Fibroblast of lung (primary cell): ENCODE measurements around the gene C2orf81. TPM values are rescaled to one million over a fixed set of nuclear protein-coding genes. Genes with fewer than 3 reads are reported as not detected.
"Not testable (repeated sequence)": the region's sequence is repeated elsewhere in the genome, so short reads cannot be mapped to it uniquely, and the experiment has no call there.

Source experiments
- DNase-seq, 2 donors: peaks; one replicate each; pipeline versions ENCODE4 v3.0.0 to v3.0.0-alpha.2; 2010; ENCODE audit warnings: low read depth in 2 of 2
- H2AFZ ChIP-seq: 2 replicates; pipeline ENCODE4 v1.5.1; 2012; ENCODE audit warnings: low read length, control low read depth, inconsistent platforms
- H3K27ac ChIP-seq: 2 replicates; pipeline ENCODE4 v1.5.1; 2011; ENCODE audit warnings: low read length, control low read depth; ENCODE audit not compliant: insufficient read depth
- H3K27me3 ChIP-seq: 2 replicates; pipeline ENCODE4 v1.5.1; 2011; ENCODE audit warnings: mild to moderate bottlenecking, low read length; ENCODE audit not compliant: control insufficient read depth, insufficient read depth
- H3K36me3 ChIP-seq: 2 replicates; pipeline ENCODE4 v1.5.1; 2011; ENCODE audit warnings: low read length; ENCODE audit not compliant: control insufficient read depth, insufficient read depth
- H3K4me1 ChIP-seq: 2 replicates; pipeline ENCODE4 v1.5.1; 2011; ENCODE audit warnings: low read length; ENCODE audit not compliant: control insufficient read depth, insufficient read depth; ENCODE audit errors: extremely low read depth
- H3K4me2 ChIP-seq: 2 replicates; pipeline ENCODE4 v1.5.1; 2011; ENCODE audit warnings: low read length, control low read depth; ENCODE audit not compliant: insufficient read depth; ENCODE audit errors: extremely low read depth
- H3K4me3 ChIP-seq, 4 experiments: fragments of 200-600 bp in 1 of 4; sonication (generic) in 1 of 4; replicated peaks in 1 of 4; 2 replicates each; pipeline ENCODE4 v1.5.1; 2011 to 2016; ENCODE audit warnings: low read length in 4 of 4, low read depth in 3 of 4, mild to moderate bottlenecking in 3 of 4, control low read depth in 2 of 4, inconsistent platforms in 1 of 4, mixed read lengths in 1 of 4; ENCODE audit not compliant: insufficient read depth in 1 of 4; ENCODE audit errors: control extremely low read depth in 1 of 4
- H3K79me2 ChIP-seq: 2 replicates; pipeline ENCODE4 v1.5.1; 2012; ENCODE audit warnings: mild to moderate bottlenecking, low read length, inconsistent platforms; ENCODE audit not compliant: control insufficient read depth, insufficient read depth
- H3K9ac ChIP-seq: 2 replicates; pipeline ENCODE4 v1.5.1; 2011; ENCODE audit warnings: mild to moderate bottlenecking, low read length, control low read depth; ENCODE audit not compliant: insufficient read depth
- H3K9me3 ChIP-seq: 2 replicates; pipeline ENCODE4 v1.5.1; 2012; ENCODE audit warnings: low read depth, low read length; ENCODE audit not compliant: control insufficient read depth, insufficient read depth
- H4K20me1 ChIP-seq: 2 replicates; pipeline ENCODE4 v1.5.1; 2011; ENCODE audit warnings: low read length; ENCODE audit not compliant: control insufficient read depth, insufficient read depth; ENCODE audit errors: extremely low read depth
- CTCF ChIP-seq, 2 donors: IDR thresholded peaks in 1 of 2; conservative IDR thresholded peaks in 1 of 2; 1 replicate in 1 of 2; 2 replicates in 1 of 2; pipeline ENCODE4 v1.5.1; 2011 to 2012; ENCODE audit warnings: low read length in 2 of 2, control low read depth in 1 of 2, inconsistent platforms in 1 of 2, low read depth in 1 of 2, mild to moderate bottlenecking in 1 of 2
- EZH2 ChIP-seq: IDR thresholded peaks from 2 replicates; pipeline ENCODE4 v1.5.1; 2012; ENCODE audit warnings: low read length, control low read depth, mild to moderate bottlenecking; ENCODE audit errors: missing control alignments
- polyA plus RNA-seq, 2 donors: library from polyadenylated mRNA; depleted of rRNA in 1 of 2; stranded (reverse) in 1 of 2; unstranded in 1 of 2; fragments of >200 nt; gene quantifications; 2 replicates each; pipeline ENCODE4 v1.2.1, GENCODE V29; 2011 to 2012; ENCODE audit warnings: missing spikeins in 1 of 2
- total RNA-seq: library from RNA; depleted of rRNA; stranded (reverse); fragments of >200 nt; gene quantifications from 2 replicates; pipeline ENCODE4 v1.2.1, GENCODE V29; 2014

Gene C2orf81
- total and polyA plus RNA-seq, 2 donors (not counting 1 experiment from before 2014, with no cell fraction given): 0.25 to 1.5 TPM

- no peak overlapping the region for H3K4me3 ChIP-seq
- H4K20me1 ChIP-seq: no peaks in the 10 kb centered on the region
- peaks cover 2% of the 10 kb centered on the region for H3K4me1 ChIP-seq
- H3K36me3 ChIP-seq: peaks cover 5% of the 10 kb centered on the region
- no peaks in the 10 kb centered on the region for H3K79me2 ChIP-seq
- no peak overlapping the region for H3K27ac ChIP-seq
- H2AFZ ChIP-seq: no peak overlapping the region
- no peaks in the 10 kb centered on the region for H3K27me3 ChIP-seq
- TF ChIP-seq CTCF (conservative IDR thresholded peaks at IDR 0.05 in 1 of 2, IDR thresholded peaks at IDR 0.05 in 1 of 2; ENCODE audit: low read depth in 1 of 2, low read length in 2 of 2): no peak
- TF ChIP-seq EZH2: no peak
- H3K9me3 ChIP-seq: no peaks in the 10 kb centered on the region
- no peak overlapping the region for H3K4me2 ChIP-seq
- DNase-seq: no peak
- H3K9ac ChIP-seq: no peak overlapping the region
Measured at GRCh38 chr2:74423231-74424095, 2.0 kb upstream of the C2orf81 start.

GRCh38 chr2:74420443-74421103 lies 846 bp downstream of the C2orf81 start:
- DNase-seq, H2AFZ ChIP-seq, H3K27ac ChIP-seq, H3K36me3 ChIP-seq, H3K9me3 ChIP-seq, H3K79me2 ChIP-seq, H3K9ac ChIP-seq, H3K27me3 ChIP-seq, H4K20me1 ChIP-seq, H3K4me1 ChIP-seq: not testable (repeated sequence)
- Histone ChIP-seq H3K4me2 (peak overlapping the region; percentile 77), H3K4me3 (peak overlapping the region in 3 of 4 experiments; percentile 75 to 94 (median 92))

GRCh38 chr2:74420006-74420405 lies 1.4 kb downstream of the C2orf81 start:
- Histone ChIP-seq H2AFZ (no peak overlapping the region), H3K27ac (no peak overlapping the region)

More at GRCh38 chr2:74420006-74420405, 1.4 kb downstream of the C2orf81 start:
- H3K4me2 ChIP-seq: no peak overlapping the region
- no peaks in the 10 kb centered on the region for H3K36me3 ChIP-seq
- H3K27me3 ChIP-seq: no peaks in the 10 kb centered on the region
- TF ChIP-seq CTCF (conservative IDR thresholded peaks at IDR 0.05 in 1 of 2, IDR thresholded peaks at IDR 0.05 in 1 of 2; ENCODE audit: low read depth in 1 of 2, low read length in 2 of 2) (no peak), EZH2 (no peak)
- no peaks in the 10 kb centered on the region for H4K20me1 ChIP-seq
- H3K4me3 ChIP-seq: no peak overlapping the region
- H3K9me3 ChIP-seq: no peaks in the 10 kb centered on the region
- no peak for DNase-seq
- H3K9ac ChIP-seq: no peak overlapping the region
- H3K4me1 ChIP-seq: peaks cover 8% of the 10 kb centered on the region
- no peaks in the 10 kb centered on the region for H3K79me2 ChIP-seq
